ENCODE measurements around the gene SERPINA12. TPM values are rescaled to one million over a fixed set of nuclear protein-coding genes. Genes with fewer than 3 reads are reported as not detected.

Gene SERPINA12
- total and polyA plus RNA-seq, 2 of the 13 experiments (the other 11 are each of a cell fraction or from before 2014, with no cell fraction given) = 0.08 TPM; not detected in 1

- no peak for TF ChIP-seq SCMH1 (CRISPR knock-in tag; IDR thresholded peaks at IDR 0.05; ENCODE audit: borderline replicate concordance)
- TF ChIP-seq SNAI1 (CRISPR knock-in tag; IDR thresholded peaks at IDR 0.05; ENCODE audit: borderline replicate concordance) = no peak
- no peak for TF ChIP-seq MEIS2 (CRISPR knock-in tag; IDR thresholded peaks at IDR 0.05)
- TF ChIP-seq MAZ (IDR thresholded peaks at IDR 0.05; ENCODE audit: borderline replicate concordance, low read depth, low read length) = no peak
- no peak for TF ChIP-seq MAZ (CRISPR knock-in tag; IDR thresholded peaks at IDR 0.05; ENCODE audit: low read depth)
- TF ChIP-seq ZNF780A (CRISPR knock-in tag; IDR thresholded peaks at IDR 0.05) = no peak
- no peak for TF ChIP-seq ZNF33A (CRISPR knock-in tag; IDR thresholded peaks at IDR 0.05; ENCODE audit: borderline replicate concordance)
- no peak for TF ChIP-seq ZNF274 (CRISPR knock-in tag; IDR thresholded peaks at IDR 0.05)
- TF ChIP-seq ZNF605 (CRISPR knock-in tag; IDR thresholded peaks at IDR 0.05) = no peak
Measured at GRCh38 chr14:94536836-94537235, 27.6 kb upstream of the SERPINA12 start (continued).

DNA sequence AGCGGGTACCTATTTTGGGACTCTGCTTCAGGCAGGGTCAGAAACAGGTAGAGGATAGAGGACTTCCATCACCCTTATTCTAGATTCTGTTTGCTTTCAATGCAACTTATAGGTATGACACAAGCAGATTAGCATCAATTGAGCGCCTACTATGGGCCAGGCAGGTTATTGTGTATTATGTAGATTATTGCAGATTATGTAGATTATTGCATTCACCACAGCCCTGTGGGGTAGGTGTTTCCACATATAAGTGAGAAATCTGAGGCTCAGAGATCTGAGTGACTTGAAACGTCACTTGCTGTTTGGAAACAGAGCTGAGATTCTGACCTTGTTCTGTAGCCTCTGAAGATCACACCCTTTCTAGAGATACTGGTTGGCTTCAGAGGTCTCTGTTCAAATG is 26.2 kb upstream of the SERPINA12 start:
- no peaks in the 10 kb centered on the region for H4K20me1 ChIP-seq (ENCODE audit: insufficient read depth, low read length)
- CTCF ChIA-PET (ENCODE audit: low intra/inter-chr PET ratio, low total read pairs) = interaction anchor here (2.0 kb wide), 1 partner anchor 112 kb away, joined by 6 read pairs; no protein-coding TSS in a partner anchor
- in situ Hi-C loops (cut with HindIII; ENCODE audit: extremely low pct_ligation_motif_present, low pct_unique_long_range_greater_than_20kb) = no loop called here
- H3K9ac ChIP-seq (ENCODE audit: insufficient read depth, low read depth, low read length) = no peak overlapping the region
- 92% methylated on average over 2 of the region's 3 CpGs for WGBS (ENCODE audit: low lambda C conversion rate)
- no peak overlapping the region for H3K4me2 ChIP-seq (ENCODE audit: low read depth, low read length)
- no peak overlapping the region for H3K27ac ChIP-seq (ENCODE audit: extremely low read length, insufficient read depth, low read length)
- FAIRE-seq (no peak), DNase-seq (ENCODE audit: low spot score) (no peak), ATAC-seq (no peak)
- BruUV-seq (replicated peaks) = no TSS peak
- no peak overlapping the region for H2AFZ ChIP-seq (ENCODE audit: low read length)
- no peaks in the 10 kb centered on the region for H3K9me3 ChIP-seq (ENCODE audit: low read length)
- no peak overlapping the region for H3K4me3 ChIP-seq (replicated peaks in 1 of 3; ENCODE audit: insufficient read depth in 1 of 3, low read depth in 2 of 3, low read length in 3 of 3)
- no peaks in the 10 kb centered on the region for H3K79me2 ChIP-seq (ENCODE audit: insufficient read depth, low read length)
- no peaks in the 10 kb centered on the region for H3K27me3 ChIP-seq (ENCODE audit: control insufficient read depth in 1 of 2, insufficient read depth in 2 of 2, low read length in 2 of 2)
- intact Hi-C loops (cut with micrococcal nuclease; ENCODE audit: unreplicated experiment) = loop anchor here (5.0 kb wide), 1 partner anchor 1728 kb away; no protein-coding TSS in a partner anchor
- TF ChIP-seq ZNF20 (CRISPR knock-in tag; IDR thresholded peaks at IDR 0.05) (no peak), JARID2 (CRISPR knock-in tag; IDR thresholded peaks at IDR 0.05; ENCODE audit: insufficient replicate concordance) (no peak), PLRG1 (conservative IDR thresholded peaks at IDR 0.05) (no peak)
- H3K4me1 ChIP-seq (ENCODE audit: insufficient read depth, low read length) = peaks cover 56% of the 10 kb centered on the region
- POLR2A ChIA-PET = no interaction called here
- no peaks in the 10 kb centered on the region for H3K36me3 ChIP-seq (replicated peaks in 1 of 2; ENCODE audit: control insufficient read depth in 1 of 2, insufficient read depth in 2 of 2, low read length in 2 of 2)

Data from HepG2 (cell line).